Thyroid gland (tissue), 4 donors: Measurements from ENCODE around the gene GPR78. TPM values are rescaled to one million over a fixed set of nuclear protein-coding genes. Genes with fewer than 3 reads are reported as not detected.

Experiments
- DNase-seq, 2 donors: peaks; one replicate each; pipeline ENCODE4 v3.0.0-alpha.2; 2019
- H3K27ac ChIP-seq, 3 donors: fragments of 200-600 bp; sonication (generic); 1 replicate in 2 of 3; 2 replicates in 1 of 3; pipeline ENCODE4 v1.5.1; 2016 to 2019; ENCODE audit warnings: mild to moderate bottlenecking in 1 of 3, moderate library complexity in 1 of 3
- H3K27me3 ChIP-seq: fragments of 200-600 bp; sonication (generic); one replicate; pipeline ENCODE4 v1.5.1; 2019
- H3K36me3 ChIP-seq, 2 donors: fragments of 200-600 bp; sonication (generic); one replicate each; pipeline ENCODE4 v1.5.1; 2016 to 2019
- H3K4me1 ChIP-seq, 2 donors: fragments of 200-600 bp; sonication (generic); one replicate each; pipeline ENCODE4 v1.5.1; 2017 to 2019
- H3K4me3 ChIP-seq, 3 donors: fragments of 200-600 bp; sonication (generic); replicated peaks in 1 of 3; 1 replicate in 2 of 3; 2 replicates in 1 of 3; pipeline ENCODE4 v1.5.1; 2016; ENCODE audit warnings: mild to moderate bottlenecking in 1 of 3
- H3K9me3 ChIP-seq: fragments of 200-600 bp; sonication (generic); one replicate; pipeline ENCODE4 v1.5.1; 2017
- CTCF ChIP-seq, 6 experiments: fragments of 200-600 bp in 3 of 6; fragments of 450-650 bp in 3 of 6; sonication (generic) in 3 of 6; IDR thresholded peaks; one replicate each; pipeline ENCODE4 v1.5.1; 2016 to 2019; ENCODE audit warnings: antibody characterized with exemption in 6 of 6, mild to moderate bottlenecking in 2 of 6, inconsistent platforms in 1 of 6, moderate library complexity in 1 of 6
- POLR2A ChIP-seq, 2 donors: fragments of 450-650 bp; IDR thresholded peaks; one replicate each; pipeline ENCODE4 v1.6.1; 2017; ENCODE audit warnings: antibody characterized with exemption in 2 of 2, mild to moderate bottlenecking in 2 of 2, moderate library complexity in 1 of 2
- WGBS, 2 donors: methylation state at CpG; one replicate each; pipeline ENCODE4 v1.1.5; 2017; 5-methylcytosine and 5-hydroxymethylcytosine counted together
- intact Hi-C: fragments of 100-400 bp; cut with DNase I; formaldehyde crosslinking; loops from one replicate; pipeline ENCODE4 v1.15.1; 2023
- total RNA-seq, 4 donors: library from RNA; depleted of rRNA; stranded (reverse); fragments of >200 nt; gene quantifications; one replicate each; pipeline ENCODE4 v1.2.3, GENCODE V29; 2016

The GPR78 gene
- total RNA-seq, 4 donors from 2014 or later = not detected

- Histone ChIP-seq H3K9me3 (no peaks in the 10 kb centered on the region), H3K27ac (no peak overlapping the region), H3K27me3 (no peaks in the 10 kb centered on the region), H3K4me1 (peaks cover 11 to 22% of the 10 kb centered on the region in 2 donors), H3K36me3 (no peaks in the 10 kb centered on the region), H3K4me3 (no peak overlapping the region)
- no peak for DNase-seq
- 80 to 81% methylated on average over 8 to 9 of the region's 9 CpGs for WGBS, 2 donors
- no peak for TF ChIP-seq POLR2A (IDR thresholded peaks at IDR 0.05)
- TF ChIP-seq CTCF (IDR thresholded peaks at IDR 0.05) = no peak
- intact Hi-C loops = loop anchor here (10.0 kb wide), 1 partner anchor 352 kb away; no protein-coding TSS in a partner anchor
Observed at GRCh38 chr4:8596891-8597290, 16.7 kb downstream of the GPR78 start.

- TF ChIP-seq POLR2A (IDR thresholded peaks at IDR 0.05) = no peak
- TF ChIP-seq CTCF (IDR thresholded peaks at IDR 0.05) = no peak
- Histone ChIP-seq H3K9me3 (no peaks in the 10 kb centered on the region), H3K4me3 (no peak overlapping the region), H3K4me1 (peaks cover 10 to 18% of the 10 kb centered on the region in 2 donors), H3K27ac (no peak overlapping the region), H3K27me3 (no peaks in the 10 kb centered on the region), H3K36me3 (no peaks in the 10 kb centered on the region)
- intact Hi-C loops = loop anchor here (10.0 kb wide), 1 partner anchor 353 kb away; no protein-coding TSS in a partner anchor
- no peak for DNase-seq
- WGBS, 2 donors = 84 to 90% methylated on average over 13 of the region's 13 CpGs
Observed at GRCh38 chr4:8597319-8597718, 17.1 kb downstream of the GPR78 start.

GRCh38 chr4:8597791-8598190, 17.6 kb downstream of the GPR78 start:
- 89 to 90% methylated on average over 15 of the region's 15 CpGs for WGBS, 2 donors
- intact Hi-C loops = loop anchor here (10.0 kb wide), 1 partner anchor 353 kb away; no protein-coding TSS in a partner anchor
- no peaks in the 10 kb centered on the region for H3K9me3 ChIP-seq
- no peaks in the 10 kb centered on the region for H3K27me3 ChIP-seq
- no peak overlapping the region for H3K27ac ChIP-seq
- peaks cover 6 to 14% of the 10 kb centered on the region in 2 donors for H3K4me1 ChIP-seq
- H3K36me3 ChIP-seq = no peaks in the 10 kb centered on the region
- DNase-seq = no peak
- TF ChIP-seq CTCF (IDR thresholded peaks at IDR 0.05) = no peak
- TF ChIP-seq POLR2A (IDR thresholded peaks at IDR 0.05) = no peak
- no peak overlapping the region for H3K4me3 ChIP-seq

- H3K4me3 ChIP-seq = no peak overlapping the region
- H3K36me3 ChIP-seq = no peaks in the 10 kb centered on the region
- TF ChIP-seq CTCF (IDR thresholded peaks at IDR 0.05) (no peak), POLR2A (IDR thresholded peaks at IDR 0.05) (no peak)
- no peaks in the 10 kb centered on the region for H3K27me3 ChIP-seq
- no peak for DNase-seq
- 87 to 91% methylated on average over 17 of the region's 19 CpGs for WGBS, 2 donors
- H3K9me3 ChIP-seq = no peaks in the 10 kb centered on the region
- peaks cover 0 to 6% of the 10 kb centered on the region in 2 donors for H3K4me1 ChIP-seq
- H3K27ac ChIP-seq = no peak overlapping the region
- intact Hi-C loops = loop anchor here (10.0 kb wide), 1 partner anchor 354 kb away; no protein-coding TSS in a partner anchor
Observed at GRCh38 chr4:8598391-8599090, 18.3 kb downstream of the GPR78 start.

- no peaks in the 10 kb centered on the region for H3K9me3 ChIP-seq
- no peak overlapping the region for H3K27ac ChIP-seq
- no peak overlapping the region for H3K4me3 ChIP-seq
- intact Hi-C loops = loop anchor here (10.0 kb wide), 1 partner anchor 354 kb away; no protein-coding TSS in a partner anchor
- no peaks in the 10 kb centered on the region for H3K36me3 ChIP-seq
- DNase-seq = no peak
- H3K27me3 ChIP-seq = no peaks in the 10 kb centered on the region
- WGBS, 2 donors = 81 to 92% methylated on average over 5 to 8 of the region's 8 CpGs
- TF ChIP-seq POLR2A (IDR thresholded peaks at IDR 0.05) (no peak), CTCF (IDR thresholded peaks at IDR 0.05) (no peak)
- H3K4me1 ChIP-seq = peaks cover 0 to 3% of the 10 kb centered on the region in 2 donors
Observed at GRCh38 chr4:8599091-8599460, 18.9 kb downstream of the GPR78 start.
